Measurements from ENCODE around the gene HEATR3. TPM values are rescaled to one million over a fixed set of nuclear protein-coding genes. Genes with fewer than 3 reads are reported as not detected.
A peak's percentile ranks its signal among the peaks of the same experiment; 100 is the strongest.

HEATR3 gene
- total and polyA plus RNA-seq, 2 of the 13 experiments (the other 11 are each of a cell fraction or from before 2014, with no cell fraction given) = 22.4 to 52.4 TPM

DNA sequence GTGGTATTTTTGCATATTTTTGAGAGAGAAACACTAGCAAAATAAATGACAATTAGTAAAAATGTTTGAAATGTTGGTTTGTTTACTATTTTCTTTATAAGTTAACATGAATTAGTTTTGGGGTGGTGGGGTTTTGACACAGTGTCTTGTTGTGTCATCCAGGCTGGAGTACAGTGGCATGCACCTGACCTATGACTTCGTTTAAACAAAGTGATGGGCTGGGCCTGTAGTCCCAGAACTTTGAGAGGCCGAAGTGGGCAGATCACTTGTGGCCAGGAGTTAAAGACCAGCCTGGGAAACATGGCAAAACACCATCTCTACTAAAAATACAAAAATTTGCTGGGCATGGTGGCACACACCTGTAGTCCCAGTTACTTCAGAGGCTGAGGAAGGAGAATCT lies 17.9 kb upstream of the HEATR3 start (continued):
- 0 out of 2 replicates have a peak, but pooled peaks have one; percentile 10 for TF ChIP-seq ARID5B (CRISPR knock-in tag; IDR thresholded peaks at IDR 0.05)
- TF ChIP-seq, protein P1, sequence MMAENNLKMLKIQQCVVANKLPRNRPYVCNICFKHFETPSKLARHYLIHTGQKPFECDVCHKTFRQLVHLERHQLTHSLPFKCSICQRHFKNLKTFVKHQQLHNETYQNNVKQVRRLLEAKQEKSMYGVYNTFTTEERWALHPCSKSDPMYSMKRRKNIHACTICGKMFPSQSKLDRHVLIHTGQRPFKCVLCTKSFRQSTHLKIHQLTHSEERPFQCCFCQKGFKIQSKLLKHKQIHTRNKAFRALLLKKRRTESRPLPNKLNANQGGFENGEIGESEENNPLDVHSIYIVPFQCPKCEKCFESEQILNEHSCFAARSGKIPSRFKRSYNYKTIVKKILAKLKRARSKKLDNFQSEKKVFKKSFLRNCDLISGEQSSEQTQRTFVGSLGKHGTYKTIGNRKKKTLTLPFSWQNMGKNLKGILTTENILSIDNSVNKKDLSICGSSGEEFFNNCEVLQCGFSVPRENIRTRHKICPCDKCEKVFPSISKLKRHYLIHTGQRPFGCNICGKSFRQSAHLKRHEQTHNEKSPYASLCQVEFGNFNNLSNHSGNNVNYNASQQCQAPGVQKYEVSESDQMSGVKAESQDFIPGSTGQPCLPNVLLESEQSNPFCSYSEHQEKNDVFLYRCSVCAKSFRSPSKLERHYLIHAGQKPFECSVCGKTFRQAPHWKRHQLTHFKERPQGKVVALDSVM (CRISPR knock-in tag; IDR thresholded peaks at IDR 0.05) = 0 out of 2 replicates have a peak, but pooled peaks have one; percentile 15

DNA sequence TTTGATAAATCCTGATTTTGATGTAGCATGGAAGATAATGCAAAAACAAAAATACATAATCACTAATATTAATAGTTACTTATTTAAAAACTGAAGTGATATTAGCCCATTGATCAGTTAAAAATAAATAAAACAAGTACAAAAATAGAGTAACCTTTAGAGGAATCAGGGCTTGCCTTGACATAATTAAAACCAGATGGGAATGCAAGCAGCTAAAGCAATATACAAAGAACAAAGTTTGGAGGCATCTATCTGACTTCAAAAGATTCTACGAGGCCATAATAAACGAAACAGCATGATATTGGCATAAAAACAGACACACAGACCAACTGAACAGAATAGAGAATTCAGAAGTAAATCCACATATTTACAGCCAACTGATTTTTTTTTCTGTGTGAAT lies 15.0 kb upstream of the HEATR3 start:
- DNase-seq (ENCODE audit: low spot score) = no peak
- Histone ChIP-seq H2AFZ (ENCODE audit: low read length) (peak overlapping the region; percentile 44), H3K9ac (ENCODE audit: insufficient read depth, low read depth, low read length) (no peak overlapping the region), H3K4me1 (ENCODE audit: insufficient read depth, low read length) (peaks cover 24% of the 10 kb centered on the region), H4K20me1 (ENCODE audit: insufficient read depth, low read length) (no peaks in the 10 kb centered on the region), H3K4me3 (replicated peaks in 1 of 3; ENCODE audit: insufficient read depth in 1 of 3, low read depth in 2 of 3, low read length in 3 of 3) (no peak overlapping the region), H3K9me3 (ENCODE audit: low read length) (peaks cover 6% of the 10 kb centered on the region), H3K27ac (ENCODE audit: extremely low read length, insufficient read depth, low read length) (no peak overlapping the region), H3K36me3 (replicated peaks in 1 of 2; ENCODE audit: control insufficient read depth in 1 of 2, insufficient read depth in 2 of 2, low read length in 2 of 2) (no peaks in the 10 kb centered on the region), H3K79me2 (ENCODE audit: insufficient read depth, low read length) (no peaks in the 10 kb centered on the region), H3K4me2 (ENCODE audit: low read depth, low read length) (no peak overlapping the region), H3K27me3 (ENCODE audit: control insufficient read depth in 1 of 2, insufficient read depth in 2 of 2, low read length in 2 of 2) (no peaks in the 10 kb centered on the region; a peak in 1 of 5 replicates)
- in situ Hi-C loops (cut with HindIII; ENCODE audit: extremely low pct_ligation_motif_present, low pct_unique_long_range_greater_than_20kb) (no loop called here), intact Hi-C loops (cut with micrococcal nuclease; ENCODE audit: unreplicated experiment) (no loop called here)
- TF ChIP-seq ZNF737 (CRISPR knock-in tag; IDR thresholded peaks at IDR 0.05; ENCODE audit: borderline replicate concordance) = no peak
- POLR2A ChIA-PET = no interaction called here
- WGBS (ENCODE audit: low lambda C conversion rate) = 27% methylated on average over 2 of the region's 2 CpGs
- CTCF ChIA-PET (ENCODE audit: low intra/inter-chr PET ratio, low total read pairs) = no interaction called here
- no peak for FAIRE-seq
- ATAC-seq = no peak
- no TSS peak for BruUV-seq (replicated peaks)

Measured in HepG2 (cell line).